A204.1 (cell line): ENCODE measurements around the gene ZNF511.
"Not testable (repeated sequence)": the region's sequence is repeated elsewhere in the genome, so short reads cannot be mapped to it uniquely, and the experiment has no call there.

Experiments used
- FAIRE-seq: peaks from 2 replicates; lab custom pipeline; 2012; peaks lifted over from hg19 to GRCh38; lab: Jason Lieb, UNC

The ZNF511 gene, protein sequence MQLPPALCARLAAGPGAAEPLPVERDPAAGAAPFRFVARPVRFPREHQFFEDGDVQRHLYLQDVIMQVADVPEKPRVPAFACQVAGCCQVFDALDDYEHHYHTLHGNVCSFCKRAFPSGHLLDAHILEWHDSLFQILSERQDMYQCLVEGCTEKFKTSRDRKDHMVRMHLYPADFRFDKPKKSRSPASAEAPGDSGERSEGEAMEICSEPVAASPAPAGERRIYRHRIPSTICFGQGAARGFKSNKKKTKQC

GRCh38 chr10:133308421-133309099 lies at the start of gene ZNF511, which contains the start of gene TUBGCP2:
Gene ZNF511, plus strand, starts transcription at chr10:133308914. Its CDS starts 30 bp downstream, at chr10:133308944.
Gene TUBGCP2, minus strand, starts transcription at chr10:133308872. Its CDS starts 5,931 bp downstream, at chr10:133302941.
- no peak for FAIRE-seq

DNA sequence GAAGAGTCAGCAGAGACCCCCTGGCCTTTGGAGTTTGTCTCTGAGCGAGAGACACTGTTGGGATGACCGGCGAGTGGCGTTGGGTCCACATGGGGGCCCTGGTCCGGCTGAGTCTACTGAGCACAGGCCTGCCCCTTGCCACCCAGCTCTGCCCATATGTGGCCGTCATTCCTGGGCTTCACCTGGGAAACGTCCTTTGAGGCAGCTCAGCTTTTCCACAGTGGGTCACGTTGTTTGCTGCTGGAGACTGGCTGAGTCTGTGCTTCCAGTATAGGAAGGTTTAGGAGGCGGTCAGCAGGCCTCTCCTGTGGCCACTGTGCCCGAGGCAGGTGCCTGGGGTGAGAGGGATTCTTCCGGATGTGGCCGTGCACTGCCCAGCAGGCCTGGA lies 49.1 kb upstream of the ZNF511 start:
- no peak for FAIRE-seq

DNA sequence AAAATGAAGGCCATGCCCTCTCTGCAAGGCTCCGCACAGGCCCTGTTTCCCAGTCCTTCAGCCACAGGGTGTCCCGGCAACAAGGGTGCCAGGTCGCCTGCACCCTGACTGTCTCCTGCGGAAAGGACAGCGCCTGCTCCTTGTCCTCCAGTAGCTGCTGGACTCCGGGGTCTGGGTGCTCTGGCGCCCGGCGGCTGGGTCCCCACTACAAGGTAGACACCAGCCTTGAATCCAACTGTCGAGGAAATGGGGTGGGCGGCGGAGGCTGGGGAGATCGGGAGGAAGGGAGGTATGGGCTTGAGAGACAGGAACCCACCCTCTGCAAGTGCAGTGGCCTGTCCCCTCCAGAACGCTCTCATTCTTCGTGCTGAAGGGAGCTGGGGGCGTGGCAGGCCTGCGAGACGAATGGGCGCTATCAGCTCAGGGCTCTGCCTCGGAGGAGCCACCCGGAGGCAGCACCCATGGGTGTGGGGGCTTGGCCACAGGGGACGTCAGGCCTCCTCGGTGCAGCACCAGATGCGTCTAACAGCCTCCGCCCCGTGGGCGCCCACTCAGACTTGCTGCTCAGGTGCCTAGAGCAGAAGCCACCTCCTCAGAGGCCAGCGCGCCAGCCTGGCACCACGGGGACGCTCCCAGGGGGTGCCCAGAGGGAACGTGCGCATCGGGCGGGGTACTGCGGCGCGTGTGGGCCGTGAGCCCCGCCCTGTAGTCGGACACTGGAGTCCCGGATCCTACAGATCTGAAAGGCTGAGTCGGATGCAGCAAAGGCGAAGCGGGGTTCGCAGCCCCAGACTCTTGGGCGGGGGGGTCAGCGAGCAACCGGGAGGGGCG lies 47.6 kb upstream of the ZNF511 start:
- no peak for FAIRE-seq

DNA sequence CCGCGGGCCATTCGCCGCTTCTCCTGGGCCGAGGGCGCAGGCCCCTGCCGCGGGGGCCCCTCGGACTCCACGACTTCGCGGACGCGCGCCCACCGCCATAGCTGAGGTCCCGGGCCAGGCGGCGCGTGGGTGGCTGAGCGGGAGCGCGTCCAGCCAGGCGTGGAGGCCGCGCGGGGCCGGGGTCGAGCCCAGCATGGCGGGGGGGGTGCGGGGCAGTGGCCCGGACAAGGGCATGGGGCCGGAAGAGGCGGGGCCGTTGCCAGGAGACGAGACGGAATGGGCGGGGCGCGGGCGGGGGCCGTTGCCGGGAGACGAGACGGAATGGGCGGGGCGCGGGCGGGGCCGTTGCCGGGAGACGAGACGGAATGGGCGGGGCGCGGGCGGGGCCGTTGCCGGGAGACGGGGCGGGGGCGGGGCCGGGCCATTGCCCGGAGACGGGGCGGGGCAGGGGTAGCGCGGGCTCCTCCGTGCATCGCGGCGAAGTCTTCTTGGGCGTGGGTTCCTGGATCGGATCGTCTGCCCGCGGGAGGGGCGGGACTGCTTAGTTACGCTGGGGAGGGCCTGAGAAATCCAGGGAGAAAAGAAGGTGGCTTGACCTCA lies 46.9 kb upstream of the ZNF511 start:
- no peak for FAIRE-seq

GRCh38 chr10:133262696-133263095 lies 46.0 kb upstream of the ZNF511 start:
- FAIRE-seq, result no peak

- FAIRE-seq, result no peak
Observed at GRCh38 chr10:133263674-133264073, 45.0 kb upstream of the ZNF511 start.

DNA sequence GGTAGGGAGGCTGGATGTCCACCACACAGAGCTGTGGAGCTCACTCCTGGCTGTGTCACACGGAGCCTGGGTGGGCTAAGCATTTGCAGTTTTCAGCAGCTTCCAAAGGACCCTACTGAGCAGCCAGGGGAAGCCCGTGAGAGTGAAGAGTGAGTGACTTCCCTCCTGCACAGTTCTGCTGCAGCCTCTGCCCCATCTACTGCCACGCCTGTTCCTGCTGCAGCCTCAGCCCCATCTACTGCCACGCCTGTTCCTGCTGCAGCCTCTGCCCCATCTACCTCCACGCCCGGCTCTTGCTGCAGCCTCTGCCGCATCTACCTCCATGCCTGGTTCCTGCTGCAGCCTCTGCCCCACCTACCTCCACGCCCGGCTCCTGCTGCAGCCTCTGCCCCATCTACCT lies 44.3 kb upstream of the ZNF511 start:
- FAIRE-seq, result no peak

GRCh38 chr10:133265052-133265451 lies 43.7 kb upstream of the ZNF511 start:
- not testable (repeated sequence) for FAIRE-seq

GRCh38 chr10:133266056-133266795 lies 42.5 kb upstream of the ZNF511 start:
- FAIRE-seq, result no peak

DNA sequence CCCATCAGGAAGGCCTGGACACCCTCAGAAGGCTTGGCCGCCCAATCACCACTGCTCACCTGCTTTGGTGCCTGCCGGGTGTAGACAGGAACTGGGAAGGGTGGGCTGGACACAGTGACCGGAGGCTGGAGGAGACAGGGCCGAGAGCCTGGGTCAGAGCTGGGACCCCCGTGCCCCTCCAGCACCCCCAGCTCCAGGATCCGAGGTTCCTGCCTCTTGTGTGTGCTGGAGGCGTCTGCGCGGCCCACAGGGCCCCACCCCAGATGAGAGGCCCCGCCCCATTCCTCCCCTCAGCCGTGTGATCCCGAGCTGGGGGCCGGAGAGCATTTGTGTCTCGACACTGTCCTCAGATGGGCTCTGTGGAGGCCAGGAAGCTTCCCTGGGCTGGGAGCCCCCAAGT lies 41.4 kb upstream of the ZNF511 start:
- FAIRE-seq, result no peak

GRCh38 chr10:133267829-133268228 lies 40.9 kb upstream of the ZNF511 start:
- FAIRE-seq, result no peak

DNA sequence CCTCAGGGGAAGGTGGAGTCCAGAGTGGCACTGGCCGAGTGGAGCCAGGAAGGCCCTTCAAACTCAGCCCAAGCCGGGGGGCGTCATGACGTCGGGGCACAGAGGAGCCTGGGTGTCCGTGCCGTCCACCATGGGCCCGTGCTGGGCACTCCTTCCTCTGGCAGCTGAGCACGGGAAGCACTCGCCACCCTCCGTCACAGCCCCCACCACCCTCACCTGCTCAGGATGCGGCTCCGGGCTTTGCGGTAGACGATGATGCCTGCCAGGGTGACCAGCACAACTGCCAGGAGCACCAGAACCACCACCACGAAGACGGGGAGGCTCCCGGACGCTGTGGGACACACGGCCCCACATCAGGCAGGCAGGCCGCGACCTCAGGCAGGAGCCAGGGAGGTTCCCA lies 40.2 kb upstream of the ZNF511 start:
- FAIRE-seq, result no peak

DNA sequence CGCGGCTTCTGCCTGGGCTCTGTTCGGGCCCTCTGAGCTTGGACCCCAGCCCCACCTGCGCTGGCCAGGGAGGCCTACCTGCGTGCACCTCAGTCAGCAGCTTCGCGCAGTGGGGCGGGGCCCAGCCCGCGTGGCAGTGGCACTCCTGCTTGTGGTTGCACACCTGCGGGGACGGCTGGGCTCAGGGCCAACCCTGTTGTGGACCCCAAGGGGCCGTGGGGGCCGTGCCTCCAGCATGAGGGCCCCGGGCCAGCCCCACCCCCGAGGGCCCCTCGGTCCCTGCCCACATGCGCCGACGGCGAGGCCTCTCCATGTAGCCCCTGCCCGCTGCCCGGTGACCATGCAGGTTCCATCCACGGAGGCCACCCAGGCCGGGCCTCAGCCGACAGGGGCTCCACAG lies 39.3 kb upstream of the ZNF511 start:
- FAIRE-seq, result no peak

GRCh38 chr10:133270204-133270603 lies 38.5 kb upstream of the ZNF511 start:
- no peak for FAIRE-seq

GRCh38 chr10:133270773-133271297 lies 37.9 kb upstream of the ZNF511 start:
- FAIRE-seq, result no peak

- FAIRE-seq, result no peak
Observed at GRCh38 chr10:133271521-133272300, 37.0 kb upstream of the ZNF511 start.

GRCh38 chr10:133272301-133272963 lies 36.3 kb upstream of the ZNF511 start:
- no peak for FAIRE-seq

DNA sequence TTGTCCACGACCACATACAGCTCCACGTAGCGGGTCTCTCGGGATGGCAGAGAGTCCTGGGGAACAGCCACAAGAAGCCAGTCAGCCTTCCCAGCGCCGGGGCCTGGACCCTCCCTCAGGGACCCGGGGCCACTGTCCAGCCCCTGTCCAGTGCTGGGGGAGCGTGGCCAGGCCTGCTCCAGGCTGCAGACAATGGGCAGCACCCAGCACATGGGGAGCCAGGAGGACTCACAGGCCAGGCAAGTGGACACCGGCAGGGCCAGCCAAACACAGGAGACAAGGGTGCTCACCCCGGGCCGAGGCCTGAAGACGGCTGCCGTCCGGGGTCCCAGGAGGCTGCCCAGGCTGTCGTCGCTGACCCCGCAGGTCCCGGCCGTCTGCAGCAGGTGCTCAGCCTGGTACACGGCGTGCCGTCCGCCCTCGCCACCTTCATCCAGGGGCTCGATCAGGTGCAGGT lies 35.7 kb upstream of the ZNF511 start:
- FAIRE-seq, result no peak

GRCh38 chr10:133273534-133274143 lies 35.1 kb upstream of the ZNF511 start:
- no peak for FAIRE-seq
